SK-N-SH (cell line): ENCODE results near the gene ZFHX3.

Experiments
- FOXJ3 ChIP-seq: sonication (generic); formaldehyde crosslinking; IDR thresholded peaks from 2 replicates; pipeline ENCODE4 v1.5.1; 2020; ENCODE audit warnings: mild to moderate bottlenecking, missing genetic modification reagents
- GABPA ChIP-seq: IDR thresholded peaks from 2 replicates; pipeline ENCODE4 v1.4.0; 2012; ENCODE audit warnings: low read depth, mild to moderate bottlenecking
- NFIC ChIP-seq: IDR thresholded peaks from 2 replicates; pipeline ENCODE4 v1.4.0; 2012; ENCODE audit warnings: borderline replicate concordance
- NRF1 ChIP-seq: IDR thresholded peaks from 2 replicates; pipeline ENCODE4 v1.6.1; 2012; ENCODE audit warnings: low read depth, mild to moderate bottlenecking, low read length
- POLR2AphosphoS5 ChIP-seq: IDR thresholded peaks from 2 replicates; pipeline ENCODE4 v1.6.1; 2012; ENCODE audit warnings: low read depth, low read length
- RAD21 ChIP-seq: IDR thresholded peaks from 2 replicates; pipeline ENCODE4 v1.6.1; 2012; ENCODE audit warnings: mild to moderate bottlenecking, low read length
- RCOR1 ChIP-seq: fragments of 150-350 bp; IDR thresholded peaks from 2 replicates; pipeline ENCODE4 v1.6.1; 2017; ENCODE audit warnings: antibody characterized with exemption, low read length
- RXRA ChIP-seq: IDR thresholded peaks from 2 replicates; pipeline ENCODE4 v1.4.0; 2012; ENCODE audit warnings: low read depth, mild to moderate bottlenecking, borderline replicate concordance
- TEAD4 ChIP-seq: IDR thresholded peaks from 2 replicates; pipeline ENCODE4 v1.4.0; 2012; ENCODE audit warnings: mild to moderate bottlenecking, borderline replicate concordance; ENCODE audit not compliant: insufficient read depth
- YY1 ChIP-seq: IDR thresholded peaks from 2 replicates; pipeline ENCODE4 v1.4.0; 2012; ENCODE audit warnings: low read depth, mild to moderate bottlenecking
- TF ChIP-seq, protein P1 (sequence below): fragments of 200-600 bp; sonication (generic); IDR thresholded peaks from 2 replicates; pipeline ENCODE4 v1.6.1; 2017; ENCODE audit warnings: antibody characterized with exemption, mild to moderate bottlenecking, moderate library complexity
- TF ChIP-seq, protein P2 (sequence below): IDR thresholded peaks from 2 replicates; pipeline ENCODE4 v1.6.1; 2012; ENCODE audit warnings: mild to moderate bottlenecking, low read depth, low read length, moderate library complexity
- TF ChIP-seq, protein P3 (sequence below): IDR thresholded peaks from 2 replicates; pipeline ENCODE4 v1.4.0; 2012; ENCODE audit warnings: low read depth, borderline replicate concordance
- TF ChIP-seq, protein P4 (sequence below): IDR thresholded peaks from 2 replicates; pipeline ENCODE4; 2012

DNA sequence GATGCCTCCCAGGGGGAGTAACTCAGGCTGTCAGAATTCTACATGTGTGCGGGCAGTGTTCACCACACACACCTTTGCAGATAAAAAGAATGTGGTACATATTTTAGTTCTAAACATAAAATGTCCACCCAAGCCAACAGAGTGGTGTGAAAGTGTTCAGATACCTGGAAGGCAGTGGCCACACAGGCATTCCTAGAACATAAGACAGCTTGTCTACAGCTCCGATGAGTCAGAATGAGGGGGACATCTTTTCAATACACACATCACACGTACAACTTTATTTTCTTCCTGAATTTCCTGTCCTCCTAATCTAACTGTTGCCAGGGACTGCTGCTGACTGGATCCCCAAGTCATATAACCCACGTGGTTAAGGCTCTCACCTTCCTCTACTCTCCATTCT, 142.3 kb downstream of the ZFHX3 start:
- TF ChIP-seq, protein P1, sequence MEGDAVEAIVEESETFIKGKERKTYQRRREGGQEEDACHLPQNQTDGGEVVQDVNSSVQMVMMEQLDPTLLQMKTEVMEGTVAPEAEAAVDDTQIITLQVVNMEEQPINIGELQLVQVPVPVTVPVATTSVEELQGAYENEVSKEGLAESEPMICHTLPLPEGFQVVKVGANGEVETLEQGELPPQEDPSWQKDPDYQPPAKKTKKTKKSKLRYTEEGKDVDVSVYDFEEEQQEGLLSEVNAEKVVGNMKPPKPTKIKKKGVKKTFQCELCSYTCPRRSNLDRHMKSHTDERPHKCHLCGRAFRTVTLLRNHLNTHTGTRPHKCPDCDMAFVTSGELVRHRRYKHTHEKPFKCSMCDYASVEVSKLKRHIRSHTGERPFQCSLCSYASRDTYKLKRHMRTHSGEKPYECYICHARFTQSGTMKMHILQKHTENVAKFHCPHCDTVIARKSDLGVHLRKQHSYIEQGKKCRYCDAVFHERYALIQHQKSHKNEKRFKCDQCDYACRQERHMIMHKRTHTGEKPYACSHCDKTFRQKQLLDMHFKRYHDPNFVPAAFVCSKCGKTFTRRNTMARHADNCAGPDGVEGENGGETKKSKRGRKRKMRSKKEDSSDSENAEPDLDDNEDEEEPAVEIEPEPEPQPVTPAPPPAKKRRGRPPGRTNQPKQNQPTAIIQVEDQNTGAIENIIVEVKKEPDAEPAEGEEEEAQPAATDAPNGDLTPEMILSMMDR: no peak
- no peak for TF ChIP-seq YY1
- no peak for TF ChIP-seq POLR2AphosphoS5
- TF ChIP-seq NRF1: no peak
- TF ChIP-seq RCOR1: no peak
- TF ChIP-seq GABPA: no peak
- TF ChIP-seq, protein P2, sequence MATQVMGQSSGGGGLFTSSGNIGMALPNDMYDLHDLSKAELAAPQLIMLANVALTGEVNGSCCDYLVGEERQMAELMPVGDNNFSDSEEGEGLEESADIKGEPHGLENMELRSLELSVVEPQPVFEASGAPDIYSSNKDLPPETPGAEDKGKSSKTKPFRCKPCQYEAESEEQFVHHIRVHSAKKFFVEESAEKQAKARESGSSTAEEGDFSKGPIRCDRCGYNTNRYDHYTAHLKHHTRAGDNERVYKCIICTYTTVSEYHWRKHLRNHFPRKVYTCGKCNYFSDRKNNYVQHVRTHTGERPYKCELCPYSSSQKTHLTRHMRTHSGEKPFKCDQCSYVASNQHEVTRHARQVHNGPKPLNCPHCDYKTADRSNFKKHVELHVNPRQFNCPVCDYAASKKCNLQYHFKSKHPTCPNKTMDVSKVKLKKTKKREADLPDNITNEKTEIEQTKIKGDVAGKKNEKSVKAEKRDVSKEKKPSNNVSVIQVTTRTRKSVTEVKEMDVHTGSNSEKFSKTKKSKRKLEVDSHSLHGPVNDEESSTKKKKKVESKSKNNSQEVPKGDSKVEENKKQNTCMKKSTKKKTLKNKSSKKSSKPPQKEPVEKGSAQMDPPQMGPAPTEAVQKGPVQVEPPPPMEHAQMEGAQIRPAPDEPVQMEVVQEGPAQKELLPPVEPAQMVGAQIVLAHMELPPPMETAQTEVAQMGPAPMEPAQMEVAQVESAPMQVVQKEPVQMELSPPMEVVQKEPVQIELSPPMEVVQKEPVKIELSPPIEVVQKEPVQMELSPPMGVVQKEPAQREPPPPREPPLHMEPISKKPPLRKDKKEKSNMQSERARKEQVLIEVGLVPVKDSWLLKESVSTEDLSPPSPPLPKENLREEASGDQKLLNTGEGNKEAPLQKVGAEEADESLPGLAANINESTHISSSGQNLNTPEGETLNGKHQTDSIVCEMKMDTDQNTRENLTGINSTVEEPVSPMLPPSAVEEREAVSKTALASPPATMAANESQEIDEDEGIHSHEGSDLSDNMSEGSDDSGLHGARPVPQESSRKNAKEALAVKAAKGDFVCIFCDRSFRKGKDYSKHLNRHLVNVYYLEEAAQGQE: no peak
- TF ChIP-seq FOXJ3 (CRISPR knock-in tag): no peak
- no peak for TF ChIP-seq RAD21
- TF ChIP-seq, protein P3, sequence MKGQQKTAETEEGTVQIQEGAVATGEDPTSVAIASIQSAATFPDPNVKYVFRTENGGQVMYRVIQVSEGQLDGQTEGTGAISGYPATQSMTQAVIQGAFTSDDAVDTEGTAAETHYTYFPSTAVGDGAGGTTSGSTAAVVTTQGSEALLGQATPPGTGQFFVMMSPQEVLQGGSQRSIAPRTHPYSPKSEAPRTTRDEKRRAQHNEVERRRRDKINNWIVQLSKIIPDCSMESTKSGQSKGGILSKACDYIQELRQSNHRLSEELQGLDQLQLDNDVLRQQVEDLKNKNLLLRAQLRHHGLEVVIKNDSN: no peak
- no peak for TF ChIP-seq TEAD4
- TF ChIP-seq, protein P4, sequence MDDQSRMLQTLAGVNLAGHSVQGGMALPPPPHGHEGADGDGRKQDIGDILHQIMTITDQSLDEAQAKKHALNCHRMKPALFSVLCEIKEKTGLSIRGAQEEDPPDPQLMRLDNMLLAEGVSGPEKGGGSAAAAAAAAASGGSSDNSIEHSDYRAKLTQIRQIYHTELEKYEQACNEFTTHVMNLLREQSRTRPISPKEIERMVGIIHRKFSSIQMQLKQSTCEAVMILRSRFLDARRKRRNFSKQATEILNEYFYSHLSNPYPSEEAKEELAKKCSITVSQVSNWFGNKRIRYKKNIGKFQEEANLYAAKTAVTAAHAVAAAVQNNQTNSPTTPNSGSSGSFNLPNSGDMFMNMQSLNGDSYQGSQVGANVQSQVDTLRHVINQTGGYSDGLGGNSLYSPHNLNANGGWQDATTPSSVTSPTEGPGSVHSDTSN: no peak
- TF ChIP-seq RXRA: no peak
- TF ChIP-seq NFIC: no peak
